H1 (cell line): Measurements from ENCODE around the gene EDDM3A. TPM values are rescaled to one million over a fixed set of nuclear protein-coding genes. Genes with fewer than 3 reads are reported as not detected.

Experiments used
- CTCF ChIA-PET: fragments of 300-600 bp; sonication (Branson Sonifier 250); formaldehyde crosslinking; loops from one replicate; lab custom pipeline; 2021; ENCODE audit not compliant: partially characterized antibody; lab: Charles Lee
- POLR2A ChIA-PET: fragments of 300-600 bp; sonication (Branson Sonifier 250); formaldehyde crosslinking; loops from one replicate; lab custom pipeline; 2021; ENCODE audit warnings: inconsistent platforms; ENCODE audit not compliant: partially characterized antibody; lab: Charles Lee
- DNase-seq, 2 experiments: peaks; one replicate each; pipeline versions ENCODE4 v3.0.0 to v3.0.0-alpha.2; 2010 to 2022; ENCODE audit warnings: low spot score in 2 of 2, low read depth in 1 of 2, mixed read lengths in 1 of 2
- FAIRE-seq: peaks from 2 replicates; lab custom pipeline; 2011; peaks lifted over from hg19 to GRCh38; lab: Jason Lieb, UNC
- H2AFZ ChIP-seq: 2 replicates; pipeline ENCODE4 v1.8.1; 2012; ENCODE audit warnings: low read length, inconsistent platforms
- H2AK5ac ChIP-seq: 2 replicates; pipeline ENCODE4 v1.6.1; 2013; ENCODE audit warnings: low read depth, low read length
- H2BK120ac ChIP-seq: replicated peaks from 2 replicates; pipeline ENCODE3; 2013; ENCODE audit warnings: low read depth, low read length, inconsistent platforms
- H2BK12ac ChIP-seq: 2 replicates; pipeline ENCODE4 v1.6.1; 2013; ENCODE audit warnings: low read depth, low read length
- H2BK15ac ChIP-seq: 2 replicates; pipeline ENCODE4 v1.6.1; 2013; ENCODE audit warnings: low read length
- H2BK20ac ChIP-seq: 2 replicates; pipeline ENCODE4 v1.6.1; 2013; ENCODE audit warnings: low read length
- H2BK5ac ChIP-seq: 2 replicates; pipeline ENCODE4 v1.6.1; 2013; ENCODE audit warnings: low read depth, low read length
- H3K14ac ChIP-seq: 2 replicates; pipeline ENCODE4 v1.6.1; 2013; ENCODE audit warnings: inconsistent platforms; ENCODE audit not compliant: insufficient read length
- H3K18ac ChIP-seq: 2 replicates; pipeline ENCODE4 v1.6.1; 2013; ENCODE audit warnings: low read length; ENCODE audit errors: extremely low read depth
- H3K23ac ChIP-seq: 2 replicates; pipeline ENCODE4 v1.6.1; 2013; ENCODE audit warnings: inconsistent platforms; ENCODE audit not compliant: insufficient read length
- H3K23me2 ChIP-seq: 2 replicates; pipeline ENCODE4 v1.6.1; 2013; ENCODE audit warnings: low read depth, low read length
- H3K27ac ChIP-seq: 2 replicates; pipeline ENCODE4 v1.6.1; 2011; ENCODE audit warnings: low read depth, low read length, inconsistent platforms
- H3K27me3 ChIP-seq, 4 experiments: replicated peaks in 1 of 4; 1 replicate in 1 of 4; 2 replicates in 3 of 4; pipeline versions ENCODE4 v1.6.1 to v1.8.1; 2011 to 2013; ENCODE audit warnings: low read length in 3 of 4, mild to moderate bottlenecking in 3 of 4, inconsistent platforms in 2 of 4, mixed read lengths in 2 of 4, moderate library complexity in 1 of 4; ENCODE audit not compliant: control insufficient read depth in 3 of 4, insufficient read depth in 3 of 4; ENCODE audit errors: extremely low read depth in 1 of 4
- H3K36me3 ChIP-seq, 4 experiments: 2 replicates each; pipeline versions ENCODE4 v1.6.1 to v1.8.1; 2011 to 2013; ENCODE audit warnings: mild to moderate bottlenecking in 4 of 4, low read length in 3 of 4, moderate library complexity in 2 of 4, control low read depth in 1 of 4, inconsistent platforms in 1 of 4; ENCODE audit not compliant: insufficient read depth in 4 of 4, control insufficient read depth in 2 of 4
- H3K4ac ChIP-seq: replicated peaks from 2 replicates; pipeline ENCODE3; 2013; ENCODE audit warnings: low read length, low read depth, mixed read lengths, inconsistent platforms; ENCODE audit not compliant: insufficient read length
- H3K4me1 ChIP-seq, 4 experiments: replicated peaks in 1 of 4; 1 replicate in 1 of 4; 2 replicates in 3 of 4; pipeline versions ENCODE4 v1.6.1 to v1.8.1; 2011 to 2013; ENCODE audit warnings: low read length in 3 of 4, inconsistent platforms in 2 of 4, mixed read lengths in 1 of 4; ENCODE audit not compliant: insufficient read depth in 4 of 4, control insufficient read depth in 3 of 4
- H3K4me2 ChIP-seq, 2 experiments: 2 replicates each; pipeline versions ENCODE4 v1.6.1 to v1.8.1; 2011 to 2013; ENCODE audit warnings: low read depth in 2 of 2, low read length in 2 of 2, control low read depth in 1 of 2, inconsistent platforms in 1 of 2, mild to moderate bottlenecking in 1 of 2; ENCODE audit not compliant: insufficient read depth in 1 of 2
- H3K4me3 ChIP-seq, 4 experiments: fragments of 200-600, 300-600 bp in 1 of 4; sonication (generic), shearing (Covaris generic), sonication (Bioruptor Twin) in 1 of 4; 2 replicates each; pipeline versions ENCODE4 v1.5.1 to v1.8.1; 2011 to 2016; ENCODE audit warnings: low read length in 4 of 4, low read depth in 3 of 4, control low read depth in 2 of 4, inconsistent platforms in 2 of 4, mild to moderate bottlenecking in 2 of 4, mixed read lengths in 1 of 4, moderate library complexity in 1 of 4; ENCODE audit not compliant: insufficient read depth in 2 of 4; ENCODE audit errors: extremely low read depth in 1 of 4
- H3K56ac ChIP-seq: replicated peaks from 2 replicates; pipeline ENCODE3; 2013; ENCODE audit warnings: low read depth, mild to moderate bottlenecking, mixed read lengths, low read length, inconsistent platforms; ENCODE audit not compliant: insufficient read length
- H3K79me1 ChIP-seq: 2 replicates; pipeline ENCODE4 v1.6.1; 2013; ENCODE audit warnings: low read depth, low read length, control low read depth
- H3K79me2 ChIP-seq, 2 experiments: 2 replicates each; pipeline versions ENCODE4 v1.6.1 to v1.8.1; 2012 to 2013; ENCODE audit warnings: low read length in 2 of 2, mild to moderate bottlenecking in 2 of 2, inconsistent platforms in 1 of 2; ENCODE audit not compliant: insufficient read depth in 2 of 2, control insufficient read depth in 1 of 2
- H3K9ac ChIP-seq, 4 experiments: replicated peaks in 1 of 4; 1 replicate in 1 of 4; 2 replicates in 3 of 4; pipeline versions ENCODE4 v1.6.1 to v1.8.1; 2011 to 2013; ENCODE audit warnings: low read depth in 3 of 4, low read length in 3 of 4, control low read depth in 2 of 4, mild to moderate bottlenecking in 2 of 4, moderate library complexity in 2 of 4, inconsistent platforms in 1 of 4; ENCODE audit errors: extremely low read depth in 1 of 4
- H3K9me3 ChIP-seq, 2 experiments: 2 replicates each; pipeline versions ENCODE4 v1.6.1 to v1.8.1; 2012 to 2013; ENCODE audit warnings: mild to moderate bottlenecking in 2 of 2, moderate library complexity in 2 of 2, control low read depth in 1 of 2, inconsistent platforms in 1 of 2, low read depth in 1 of 2, low read length in 1 of 2, mixed read lengths in 1 of 2; ENCODE audit not compliant: insufficient read depth in 2 of 2
- H4K20me1 ChIP-seq, 2 experiments: replicated peaks in 1 of 2; 2 replicates each; pipeline versions ENCODE3 to v1.8.1; 2011 to 2013; ENCODE audit warnings: inconsistent platforms in 2 of 2, low read length in 2 of 2, mild to moderate bottlenecking in 1 of 2; ENCODE audit not compliant: insufficient read depth in 2 of 2, control insufficient read depth in 1 of 2
- H4K5ac ChIP-seq: 2 replicates; pipeline ENCODE4 v1.6.1; 2013; ENCODE audit warnings: low read length, low read depth, mixed read lengths, inconsistent platforms; ENCODE audit not compliant: insufficient read length
- H4K8ac ChIP-seq: 2 replicates; pipeline ENCODE4 v1.8.0; 2013; ENCODE audit warnings: mild to moderate bottlenecking, moderate library complexity, low read length, inconsistent platforms; ENCODE audit not compliant: insufficient read depth; ENCODE audit errors: extremely low read depth
- H4K91ac ChIP-seq: replicated peaks from 2 replicates; pipeline ENCODE3; 2013; ENCODE audit warnings: low read length, mixed read lengths, inconsistent platforms; ENCODE audit not compliant: insufficient read length
- BACH1 ChIP-seq: IDR thresholded peaks from 2 replicates; pipeline ENCODE4 v1.6.1; 2012; ENCODE audit warnings: low read length, improper control_type of control experiment
- CHD2 ChIP-seq: IDR thresholded peaks from 2 replicates; pipeline ENCODE4 v1.6.1; 2012; ENCODE audit warnings: low read length, improper control_type of control experiment
- CTBP2 ChIP-seq: IDR thresholded peaks from 2 replicates; pipeline ENCODE4 v1.7.0; 2011; ENCODE audit warnings: borderline replicate concordance, mild to moderate bottlenecking, moderate library complexity, mixed read lengths, low read length; ENCODE audit not compliant: insufficient read depth, insufficient read length
- EP300 ChIP-seq, 2 experiments: IDR thresholded peaks; 1 replicate in 1 of 2; 2 replicates in 1 of 2; pipeline ENCODE4 v1.6.1; 2011 to 2012; ENCODE audit warnings: low read depth in 2 of 2, low read length in 2 of 2, mild to moderate bottlenecking in 2 of 2, borderline replicate concordance in 1 of 2, inconsistent platforms in 1 of 2, moderate library complexity in 1 of 2
- EZH2 ChIP-seq: fragments of 200-600 bp; sonication (generic); IDR thresholded peaks from 2 replicates; pipeline ENCODE4 v1.7.1; 2012; ENCODE audit warnings: low read depth, mild to moderate bottlenecking, moderate library complexity, low read length, inconsistent platforms; ENCODE audit not compliant: severe bottlenecking
- GABPA ChIP-seq: IDR thresholded peaks from 2 replicates; pipeline ENCODE4 v1.6.1; 2011; ENCODE audit warnings: mild to moderate bottlenecking, low read length, moderate library complexity, borderline replicate concordance; ENCODE audit not compliant: insufficient read depth
- GTF2F1 ChIP-seq: IDR thresholded peaks from 2 replicates; pipeline ENCODE4 v1.6.1; 2012; ENCODE audit warnings: low read depth, low read length, improper control_type of control experiment, borderline replicate concordance
- RNF2 ChIP-seq: fragments of 200-900, 300-1000 bp; sonication (generic); IDR thresholded peaks from 2 replicates; pipeline ENCODE4 v1.7.1; 2016; ENCODE audit warnings: borderline replicate concordance, low read depth, mild to moderate bottlenecking, antibody characterized with exemption, low read length; ENCODE audit not compliant: poor library complexity, severe bottlenecking; ENCODE audit errors: missing control alignments
- SIRT6 ChIP-seq: IDR thresholded peaks from one replicate; pipeline ENCODE4 v1.7.1; 2012; ENCODE audit warnings: low read length, inconsistent platforms
- SIX5 ChIP-seq: IDR thresholded peaks from 2 replicates; pipeline ENCODE4 v1.6.1; 2011; ENCODE audit warnings: mild to moderate bottlenecking, low read depth, low read length
- SP4 ChIP-seq: IDR thresholded peaks from 2 replicates; pipeline ENCODE4 v1.6.1; 2012; ENCODE audit warnings: low read length, inconsistent platforms
- TBP ChIP-seq: IDR thresholded peaks from 2 replicates; pipeline ENCODE4 v1.6.1; 2011; ENCODE audit warnings: low read depth, low read length, improper control_type of control experiment
- TCF12 ChIP-seq: IDR thresholded peaks from 2 replicates; pipeline ENCODE4 v1.6.1; 2011; ENCODE audit warnings: low read depth, mild to moderate bottlenecking, low read length
- YY1 ChIP-seq: IDR thresholded peaks from 2 replicates; pipeline ENCODE4 v1.6.1; 2011; ENCODE audit warnings: low read depth, mild to moderate bottlenecking, low read length
- WGBS, 2 experiments: shearing (Covaris generic) in 1 of 2; methylation state at CpG; one replicate each; pipeline versions ENCODE4 v1.1.6 to v1.1.7; 2013 to 2015; ENCODE audit warnings: low lambda C conversion rate in 2 of 2, mixed read lengths in 2 of 2, inconsistent platforms in 1 of 2, low coverage in 1 of 2, missing lambda C conversion rate in 1 of 2; ENCODE audit not compliant: insufficient replicate concordance in 2 of 2, insufficient coverage in 1 of 2, insufficient read length in 1 of 2; ENCODE audit errors: extremely low coverage in 1 of 2, missing lambda C conversion rate in 1 of 2; 5-methylcytosine and 5-hydroxymethylcytosine counted together
- polyA plus RNA-seq, 7 experiments: library from polyadenylated mRNA; depleted of rRNA in 3 of 7; stranded (reverse) in 5 of 7; unstranded in 2 of 7; fragments of >200 nt in 5 of 7; fragments of 200-250 nt in 2 of 7; gene quantifications; 1 replicate in 5 of 7; 2 replicates in 1 of 7; 4 replicates in 1 of 7; pipeline versions ENCODE4 v1.2.1 to v1.2.3, GENCODE V29; 2011 to 2013; ENCODE audit warnings: missing spikeins in 2 of 7, mixed read lengths in 2 of 7
- total RNA-seq: library from RNA; stranded (reverse); fragmentation: NEBNext Ultra II Directional; extraction: Animal tissue kit (Norgen Biotek cat#: 25700); gene quantifications from 2 replicates; pipeline ENCODE4 v1.2.1, GENCODE V29; 2021

The EDDM3A gene
- total and polyA plus RNA-seq, 2 of the 8 experiments (the other 6 are each of a cell fraction or from before 2014, with no cell fraction given) = 0.09 TPM; not detected in 1

GRCh38 chr14:20789230-20789813 lies 43.6 kb downstream of the EDDM3A start:
- H3K36me3 ChIP-seq = no peaks in the 10 kb centered on the region
- no peak for DNase-seq
- H2BK12ac ChIP-seq = no peak overlapping the region; the same call in 1 of the 2 replicates
- no peak overlapping the region for H3K18ac ChIP-seq
- H3K9ac ChIP-seq = no peak overlapping the region
- H3K27ac ChIP-seq = no peak overlapping the region
- no peak overlapping the region for H4K91ac ChIP-seq
- H3K4me3 ChIP-seq = no peak overlapping the region
- no peak overlapping the region for H3K23ac ChIP-seq
- H4K20me1 ChIP-seq = no peaks in the 10 kb centered on the region
- H4K8ac ChIP-seq = no peak overlapping the region
- H3K4me2 ChIP-seq = no peak overlapping the region
- H2BK5ac ChIP-seq = no peak overlapping the region
- H3K27me3 ChIP-seq = no peaks in the 10 kb centered on the region
- no peaks in the 10 kb centered on the region for H3K9me3 ChIP-seq
- TF ChIP-seq SIX5 = no peak
- TF ChIP-seq CTBP2 = no peak
- no peak for TF ChIP-seq RNF2
- no peak for TF ChIP-seq CHD2
- TF ChIP-seq TCF12 = no peak
- TF ChIP-seq GTF2F1 = no peak
- no peak for TF ChIP-seq EZH2
- no peak for TF ChIP-seq SP4
- no peak for TF ChIP-seq BACH1
- no peak for TF ChIP-seq EP300 (IDR thresholded peaks at IDR 0.05; ENCODE audit: borderline replicate concordance in 1 of 2, low read depth in 2 of 2, low read length in 2 of 2)
- TF ChIP-seq TBP = no peak
- TF ChIP-seq YY1 = no peak
- TF ChIP-seq GABPA = no peak
- TF ChIP-seq SIRT6 = no peak
- H4K5ac ChIP-seq = no peak overlapping the region
- no peaks in the 10 kb centered on the region for H3K79me2 ChIP-seq
- WGBS, 2 experiments = 61% methylated on average over 3 of the region's 3 CpGs; no CpG with 5 or more reads in 1 of the 2 experiments
- H3K4me1 ChIP-seq = peaks cover 0 to 2% (median 0%) of the 10 kb centered on the region in 4 experiments; a peak in 1 of 7 replicates
- no peak for FAIRE-seq
- H3K4ac ChIP-seq = no peak overlapping the region
- no peak overlapping the region for H2BK120ac ChIP-seq
- H2BK20ac ChIP-seq = no peak overlapping the region
- CTCF ChIA-PET = interaction anchor here (1.3 to 2.1 kb wide), 3 partner anchors 12 to 31 kb away, joined by 3 to 8 read pairs (median 4); no protein-coding TSS in a partner anchor
- H2AFZ ChIP-seq = no peak overlapping the region
- POLR2A ChIA-PET = no interaction called here
- H2AK5ac ChIP-seq = no peak overlapping the region
- H3K56ac ChIP-seq = no peak overlapping the region
- no peaks in the 10 kb centered on the region for H3K79me1 ChIP-seq
- no peaks in the 10 kb centered on the region for H3K23me2 ChIP-seq
- no peak overlapping the region for H2BK15ac ChIP-seq
- no peak overlapping the region for H3K14ac ChIP-seq
